HG03354 (cell line): ENCODE measurements around the gene LIN7B.
"Not testable (repeated sequence)": the region's sequence is repeated elsewhere in the genome, so short reads cannot be mapped to it uniquely, and the experiment has no call there.

Experiments
- ATAC-seq: cut with Tn5 transposase; IDR thresholded peaks from one replicate; pipeline ENCODE4 v1.9.1; 2021; ENCODE audit warnings: mild to moderate bottlenecking; ENCODE audit not compliant: unreplicated experiment, poor library complexity, severe bottlenecking

LIN7B gene

GRCh38 chr19:49113762-49114629, at the start of gene LIN7B:
LIN7B (plus strand) TSS chr19:49114370; CDS start chr19:49114405, 35 bp downstream.
- peak; percentile 59 for ATAC-seq

- ATAC-seq = no peak
Observed at GRCh38 chr19:49064768-49065611, 49.2 kb upstream of the LIN7B start, which contains the start of gene NTF4. NTF4 (minus strand) TSS chr19:49064818; CDS start chr19:49061997, 2,821 bp downstream.

- ATAC-seq = no peak
Observed at GRCh38 chr19:49065905-49066512, 48.2 kb upstream of the LIN7B start.

- ATAC-seq = no peak
Observed at GRCh38 chr19:49067554-49067953, 46.6 kb upstream of the LIN7B start.

- no peak for ATAC-seq
Observed at GRCh38 chr19:49069026-49069425, 45.1 kb upstream of the LIN7B start.

GRCh38 chr19:49070416-49070815, 43.8 kb upstream of the LIN7B start:
- ATAC-seq = no peak

GRCh38 chr19:49071860-49072547, 42.2 kb upstream of the LIN7B start:
- ATAC-seq = no peak

GRCh38 chr19:49073514-49074378, 40.4 kb upstream of the LIN7B start:
- ATAC-seq = no peak

GRCh38 chr19:49074869-49075268, 39.3 kb upstream of the LIN7B start:
- not testable (repeated sequence) for ATAC-seq

- ATAC-seq = no peak
Observed at GRCh38 chr19:49080392-49080791, 33.8 kb upstream of the LIN7B start.

- ATAC-seq = no peak
Observed at GRCh38 chr19:49081273-49081672, 32.9 kb upstream of the LIN7B start.

- ATAC-seq = no peak
Observed at GRCh38 chr19:49084206-49085019, 29.8 kb upstream of the LIN7B start.

- peak; percentile 85 for ATAC-seq
Observed at GRCh38 chr19:49085020-49085867, 28.9 kb upstream of the LIN7B start, which contains the start of gene SNRNP70. SNRNP70 (plus strand) TSS chr19:49085451; CDS start chr19:49086415, 964 bp downstream.

GRCh38 chr19:49085868-49086232, 28.3 kb upstream of the LIN7B start:
- no peak for ATAC-seq

GRCh38 chr19:49086296-49086695, 27.9 kb upstream of the LIN7B start:
- no peak for ATAC-seq

- no peak for ATAC-seq
Observed at GRCh38 chr19:49091391-49092038, 22.7 kb upstream of the LIN7B start.

GRCh38 chr19:49092686-49093085, 21.5 kb upstream of the LIN7B start:
- ATAC-seq = no peak
